Measurements from ENCODE around the gene ASAP2.

- TF ChIP-seq CTCF (IDR thresholded peaks at IDR 0.05) (no peak), POLR2AphosphoS5 (IDR thresholded peaks at IDR 0.05) (no peak)
Measured at GRCh38 chr2:9300829-9301453, 94.3 kb downstream of the ASAP2 start.

Data from transverse colon (tissue), 4 donors.